Amniotic epithelial cell (primary cell): ENCODE data around the gene DOCK9.
"Not testable (repeated sequence)": the region's sequence is repeated elsewhere in the genome, so short reads cannot be mapped to it uniquely, and the experiment has no call there.

Source experiments
- DNase-seq: peaks from one replicate; pipeline ENCODE4 v3.0.0-alpha.2; 2010; ENCODE audit warnings: low read depth

The DOCK9 gene

DNA sequence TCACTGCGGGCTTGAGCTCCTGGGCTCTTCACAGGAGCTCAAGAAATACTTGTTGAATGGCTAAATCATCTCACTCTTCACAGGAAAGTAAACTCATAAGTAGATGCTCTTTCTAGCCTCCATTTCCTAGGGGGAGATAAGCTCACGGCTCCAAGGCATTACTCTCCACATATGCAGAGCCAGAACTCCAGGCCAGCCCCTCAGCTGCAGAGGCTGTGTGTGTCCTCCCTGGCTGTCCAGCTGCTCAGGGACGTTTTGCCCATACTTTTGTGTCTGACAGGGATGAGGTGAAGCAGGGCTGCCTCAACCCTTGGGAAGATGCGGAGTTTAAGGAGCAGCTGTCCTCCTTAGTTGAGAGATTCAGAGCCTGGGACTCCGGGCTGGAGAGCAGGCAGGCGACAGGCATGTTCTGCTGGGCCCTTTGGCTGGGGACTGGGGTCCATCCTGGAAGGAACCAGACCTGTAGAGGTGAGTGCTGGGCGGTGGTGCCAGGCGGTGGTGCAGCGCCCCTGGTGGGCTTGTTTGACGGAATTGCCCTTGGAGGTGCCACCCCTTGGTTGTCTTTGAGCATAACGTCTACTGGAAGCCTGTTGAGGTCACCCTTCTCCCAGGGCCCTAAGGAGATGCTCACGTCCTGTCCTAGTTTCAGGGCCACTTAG, 204.9 kb downstream of the DOCK9 start:
- no peak for DNase-seq

DNA sequence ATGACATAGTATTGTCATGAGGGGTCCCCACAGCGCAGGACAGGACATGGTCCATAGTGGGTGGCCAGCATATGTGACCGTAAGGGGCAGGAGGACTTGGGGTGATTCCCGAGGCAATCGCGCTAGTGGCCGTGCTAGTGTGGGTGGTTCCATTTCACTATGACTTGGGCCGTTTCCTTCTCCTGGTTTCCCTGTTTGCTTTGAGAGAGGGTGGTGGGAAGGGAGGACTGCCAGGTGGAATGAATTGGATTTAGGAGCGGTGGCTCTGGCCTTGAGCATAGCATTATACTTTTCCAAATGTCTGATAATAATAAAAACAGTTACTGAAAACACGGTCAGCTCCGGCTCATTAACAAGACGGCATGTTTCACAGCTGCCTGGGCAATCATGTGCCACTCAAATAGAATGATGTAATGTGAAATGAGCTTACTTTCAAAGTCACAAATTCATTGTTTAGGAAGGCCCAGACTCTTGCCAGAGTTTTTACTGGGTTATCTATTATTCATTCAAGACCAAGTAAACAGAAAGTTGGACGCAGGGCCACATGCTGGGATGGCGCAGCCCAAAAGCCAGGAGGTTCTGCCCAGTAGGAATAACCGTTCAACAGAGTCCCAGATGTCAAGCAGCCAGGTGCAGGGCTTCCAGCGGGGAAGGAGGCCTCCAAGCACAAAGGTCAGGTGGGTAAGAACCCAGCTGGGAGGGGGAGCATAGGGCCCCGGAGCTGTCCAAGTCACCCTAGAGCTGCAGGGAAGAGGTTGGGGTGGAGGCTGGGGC, 205.8 kb downstream of the DOCK9 start:
- DNase-seq: no peak

DNA sequence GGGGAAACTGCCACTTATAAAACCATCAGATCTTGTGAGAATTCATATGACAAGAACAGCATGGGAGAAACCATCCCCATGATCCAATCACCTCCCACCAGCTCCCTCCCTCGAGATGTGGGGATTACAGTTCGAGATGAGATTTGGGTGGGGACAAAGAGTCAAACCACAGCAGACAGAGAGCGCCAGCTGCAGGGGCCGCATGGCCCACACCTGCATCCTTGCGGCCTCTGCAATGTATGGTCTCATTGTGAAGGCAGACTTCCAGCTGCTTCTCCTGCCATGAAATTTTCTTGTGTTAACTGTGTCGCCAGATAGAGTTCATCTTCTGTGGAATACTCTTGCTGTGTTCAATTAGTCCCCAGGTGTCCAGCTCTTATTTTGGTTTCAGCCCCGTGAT, 208.1 kb downstream of the DOCK9 start:
- DNase-seq: no peak

DNA sequence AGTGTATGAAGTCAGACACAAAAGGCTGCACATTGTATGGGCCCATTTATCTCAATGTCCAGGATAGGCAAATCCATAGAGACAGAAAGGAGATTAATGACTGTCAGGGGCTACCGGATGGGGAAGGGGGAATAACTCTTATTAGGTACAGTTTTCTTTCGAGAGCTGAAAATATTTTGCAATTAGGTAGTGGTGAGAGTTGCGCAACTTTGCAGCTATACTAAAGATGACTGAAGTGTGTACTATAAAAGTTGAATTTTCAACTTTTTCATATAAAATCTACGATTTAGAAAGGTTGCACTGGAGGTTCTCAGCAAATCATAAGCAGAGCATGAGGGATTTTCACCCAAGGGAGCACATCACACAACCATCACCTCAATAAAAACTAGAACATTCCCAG, 209.3 kb downstream of the DOCK9 start:
- peak; percentile 54 for DNase-seq

DNA sequence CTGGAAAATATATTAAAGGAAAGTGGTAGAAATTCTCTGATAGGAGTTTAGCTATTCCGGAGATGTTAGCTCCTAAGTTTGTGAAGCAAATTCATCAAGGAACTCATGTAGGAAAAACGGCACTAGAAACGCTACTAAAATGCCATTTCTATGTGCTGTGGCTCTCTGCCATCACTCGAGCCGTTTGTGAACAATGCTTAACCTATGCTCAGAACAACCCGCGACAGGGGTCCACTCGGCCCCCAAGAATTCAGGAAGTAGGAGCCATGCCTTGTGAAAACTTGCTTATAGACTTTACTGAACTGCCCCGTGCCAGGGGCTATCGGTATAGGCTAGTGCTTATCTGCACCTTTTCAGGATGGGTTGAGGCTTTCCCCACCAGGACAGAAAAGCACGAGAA, 211.2 kb downstream of the DOCK9 start:
- DNase-seq: no peak

DNA sequence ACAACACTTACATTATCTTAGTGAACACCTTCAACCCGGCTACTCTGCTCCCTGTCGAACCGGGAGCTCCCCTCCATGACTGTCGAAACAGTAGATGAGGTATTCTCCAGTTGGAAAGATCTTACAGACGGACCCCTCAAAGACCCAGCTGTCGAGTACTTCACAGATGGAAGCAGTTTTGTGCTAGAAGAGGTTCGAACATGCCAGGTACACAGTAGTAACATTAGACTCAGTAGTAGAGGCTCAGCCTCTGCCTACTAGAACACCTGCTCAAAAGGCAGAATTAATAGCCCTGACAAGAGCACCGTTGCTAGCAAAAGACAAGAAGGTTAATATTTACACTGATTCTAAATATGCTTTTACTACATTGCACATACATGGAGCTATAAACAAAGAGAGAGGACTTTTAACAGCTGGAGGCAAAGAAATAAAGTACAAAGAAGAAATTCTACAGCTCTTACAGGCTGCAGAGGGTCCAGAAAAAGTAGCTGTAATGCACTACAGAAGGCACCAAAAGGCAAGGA, 211.8 kb downstream of the DOCK9 start:
- no peak for DNase-seq

DNA sequence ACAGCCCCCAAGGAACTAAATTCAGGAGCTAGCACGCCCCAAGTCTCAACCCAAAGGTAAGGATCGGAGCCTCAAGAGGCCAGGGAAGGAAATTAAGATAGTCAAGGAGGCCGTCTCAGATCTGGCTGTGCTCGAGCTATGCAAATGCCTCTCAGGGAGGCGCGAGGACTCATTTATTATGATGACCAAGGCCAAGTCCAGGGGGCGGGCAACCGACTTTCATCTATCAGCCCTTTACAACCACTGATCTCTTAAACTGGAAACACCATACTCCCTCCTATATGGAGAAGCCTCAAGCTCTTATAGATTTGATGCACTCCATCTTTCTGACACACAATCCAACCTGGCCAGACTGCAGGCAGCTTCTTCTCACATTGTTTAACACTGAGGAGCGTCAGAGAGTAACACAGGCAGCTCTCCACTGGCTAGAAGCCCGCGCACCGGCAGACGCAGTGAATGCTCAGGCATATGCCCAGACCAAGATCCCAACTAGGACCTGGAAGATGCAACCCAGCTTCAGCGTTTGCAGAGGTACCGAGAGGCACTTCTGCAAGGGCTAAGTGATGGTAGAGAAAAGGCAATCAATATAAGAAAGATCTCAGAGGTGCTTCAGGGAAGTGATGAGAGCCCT, 215.8 kb downstream of the DOCK9 start:
- no peak for DNase-seq

DNA sequence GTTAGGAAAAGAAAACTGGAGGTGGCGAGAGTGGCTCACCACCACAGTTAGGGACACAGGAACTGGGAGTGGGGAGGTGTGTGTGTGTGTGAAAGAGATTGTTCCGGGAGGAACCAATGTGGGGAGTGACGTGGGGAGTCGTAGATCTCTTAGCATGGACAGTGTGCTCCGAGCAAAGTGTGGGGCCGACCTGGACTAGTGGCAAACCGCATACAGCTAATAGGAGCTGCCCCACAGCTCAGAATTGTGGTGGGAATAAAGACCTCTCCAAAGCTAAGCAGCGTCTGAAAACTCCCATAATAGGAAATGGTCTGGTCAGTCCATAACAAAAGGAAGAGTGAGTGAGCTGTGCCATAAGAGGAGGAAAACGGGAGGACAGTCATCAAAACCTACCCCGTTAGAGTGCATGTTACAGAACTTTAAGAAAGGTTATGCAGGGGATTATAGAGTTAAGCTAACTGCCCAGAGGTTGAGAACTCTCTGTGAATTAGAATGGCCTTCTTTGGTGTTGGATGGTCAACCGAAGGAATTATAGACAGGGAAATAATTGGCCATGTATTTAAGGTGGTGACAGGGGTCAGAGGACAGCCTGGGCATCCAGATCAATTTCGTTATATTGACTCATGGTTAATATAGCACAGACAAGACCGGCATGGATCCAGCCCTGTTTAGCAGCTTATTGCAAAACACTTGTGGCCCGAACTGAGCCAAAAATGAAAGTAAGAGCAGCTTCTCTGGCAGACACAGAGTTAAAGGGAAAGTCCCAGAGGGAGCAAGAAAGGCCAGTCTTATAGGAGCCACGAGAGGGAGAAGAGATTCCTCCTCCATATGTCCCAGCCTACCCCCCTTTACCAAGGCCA, 216.5 kb downstream of the DOCK9 start:
- DNase-seq: peak; percentile 72

DNA sequence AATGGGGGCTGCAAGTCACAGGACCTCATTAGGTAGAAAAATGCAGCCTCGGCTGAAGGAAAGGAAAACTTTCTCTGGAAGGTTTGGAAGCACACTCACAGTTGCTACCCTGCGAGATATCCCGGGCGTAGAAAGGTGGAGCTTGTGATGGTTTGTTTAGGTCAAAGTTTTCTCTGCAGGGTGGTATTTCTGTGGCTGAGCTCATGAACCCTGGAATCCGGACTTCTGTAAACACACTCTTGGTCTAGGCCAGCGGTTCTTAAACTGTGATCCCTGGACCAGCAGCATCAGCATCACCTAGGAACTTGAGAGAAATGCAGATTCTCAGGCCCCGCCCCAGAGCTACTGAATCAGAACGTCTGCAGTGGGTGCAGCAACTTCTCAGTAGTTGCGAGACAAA, 222.1 kb downstream of the DOCK9 start:
- no peak for DNase-seq

DNA sequence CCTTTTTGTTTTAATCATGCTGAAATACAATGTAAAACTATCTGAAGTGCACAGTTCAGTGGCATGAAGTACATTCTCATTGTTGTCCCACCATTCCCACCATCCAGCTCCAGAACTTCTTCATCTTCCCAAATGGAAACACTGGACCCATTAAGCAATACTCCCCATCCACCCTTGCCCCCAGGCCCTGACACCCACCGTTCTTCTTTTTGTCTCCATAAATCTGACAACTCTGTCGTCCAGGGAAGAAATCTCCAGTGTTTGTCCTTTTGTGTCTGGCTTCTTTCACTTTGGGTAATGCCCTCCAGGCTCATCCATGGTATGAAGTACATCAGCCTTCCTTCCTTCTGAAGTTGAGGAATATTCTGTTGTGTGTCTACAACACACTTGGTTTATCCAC, 222.7 kb downstream of the DOCK9 start:
- no peak for DNase-seq

DNA sequence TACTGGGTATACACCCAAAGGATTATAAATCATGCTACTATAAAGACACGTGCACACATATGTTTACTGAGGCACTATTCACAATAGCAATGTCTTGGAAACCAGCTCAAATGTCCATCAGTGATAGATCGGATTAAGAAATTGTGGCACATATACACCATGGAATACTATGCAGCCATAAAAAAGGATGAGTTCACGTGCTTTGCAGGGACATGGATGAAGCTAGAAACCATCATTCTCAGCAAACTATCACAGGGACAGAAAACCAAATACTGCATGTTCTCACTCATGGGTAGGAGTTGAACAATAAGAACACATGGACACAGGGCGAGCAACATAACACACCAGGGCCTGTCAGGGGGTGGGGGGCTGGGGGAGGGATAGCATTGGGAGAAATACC, 223.4 kb downstream of the DOCK9 start:
- not testable (repeated sequence) for DNase-seq

DNA sequence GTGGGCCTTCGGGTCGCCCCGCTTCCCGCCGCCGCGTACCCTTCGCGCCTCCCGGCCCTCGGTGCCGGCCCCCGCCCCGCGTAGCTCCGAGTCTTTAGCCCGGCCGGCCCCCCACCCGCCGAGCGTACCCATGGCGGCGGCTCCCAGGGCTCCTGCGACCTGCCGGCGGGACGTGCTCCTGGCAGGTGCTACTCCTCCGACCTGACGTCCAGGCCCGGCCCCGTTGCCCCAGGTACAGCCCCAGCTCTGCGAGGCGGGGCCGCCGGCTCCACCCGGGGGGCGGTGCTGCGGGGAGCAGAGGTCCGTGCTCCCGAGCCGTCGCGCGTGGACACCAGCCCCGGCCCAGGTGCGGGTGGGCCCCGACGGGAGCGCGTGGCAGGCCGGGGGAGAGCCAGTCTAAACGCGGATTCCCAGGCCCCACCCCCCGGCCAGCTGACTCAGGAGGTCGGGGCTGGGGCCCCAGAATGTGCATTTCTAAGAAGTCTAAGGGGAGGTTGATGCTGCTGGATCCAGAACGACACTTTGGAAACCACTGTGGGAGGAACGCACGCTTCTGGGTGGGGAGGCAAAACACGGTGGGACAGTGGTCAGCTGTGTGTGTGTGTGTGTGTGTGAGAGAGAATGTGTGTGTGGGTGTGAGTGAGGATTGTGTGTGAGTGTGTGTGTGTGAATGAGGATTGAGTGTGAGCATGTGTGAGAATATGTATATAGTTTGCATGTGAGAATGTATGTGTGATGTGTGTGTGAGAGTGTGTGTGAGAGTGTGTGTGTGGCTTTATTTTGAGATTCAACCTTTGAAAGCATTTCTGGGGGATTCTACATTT, 225.2 kb downstream of the DOCK9 start, which contains the start of gene SLC15A1:
Gene SLC15A1, minus strand, starts transcription at position 206 of the 824 bp plus-strand sequence. Its CDS starts 74 bp downstream, at position 132.
- no peak for DNase-seq

DNA sequence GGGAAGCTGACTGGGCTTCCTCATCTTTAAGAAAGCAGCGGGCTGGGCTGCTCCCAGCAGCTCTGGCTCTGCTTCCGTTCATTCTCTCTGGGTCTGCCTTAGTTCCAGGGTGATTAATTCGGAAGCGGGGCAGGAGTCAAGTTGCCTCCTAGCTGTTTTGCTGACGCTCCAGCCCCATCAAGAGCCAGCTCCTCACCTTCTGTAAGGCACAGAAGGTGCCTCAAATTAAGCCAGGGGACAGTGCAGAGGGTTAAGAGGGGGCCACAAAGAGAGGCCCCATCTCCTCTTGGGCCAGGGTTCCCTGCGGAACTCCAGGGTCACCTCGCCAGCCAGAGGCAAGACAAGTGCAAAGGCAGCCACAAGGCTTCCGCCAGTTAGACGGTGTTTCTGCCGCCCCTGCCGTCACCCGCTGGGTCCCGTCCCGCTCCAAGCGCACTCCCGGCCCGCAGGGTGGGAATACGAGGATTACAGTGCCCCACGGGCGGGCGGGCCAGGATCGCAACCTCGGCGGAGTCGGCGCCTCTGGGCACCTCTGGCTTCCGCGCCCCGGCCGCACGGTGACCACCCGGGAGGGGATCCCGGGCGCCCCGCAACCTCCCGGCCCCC, 225.9 kb downstream of the DOCK9 start:
- DNase-seq: peak; percentile 13

DNA sequence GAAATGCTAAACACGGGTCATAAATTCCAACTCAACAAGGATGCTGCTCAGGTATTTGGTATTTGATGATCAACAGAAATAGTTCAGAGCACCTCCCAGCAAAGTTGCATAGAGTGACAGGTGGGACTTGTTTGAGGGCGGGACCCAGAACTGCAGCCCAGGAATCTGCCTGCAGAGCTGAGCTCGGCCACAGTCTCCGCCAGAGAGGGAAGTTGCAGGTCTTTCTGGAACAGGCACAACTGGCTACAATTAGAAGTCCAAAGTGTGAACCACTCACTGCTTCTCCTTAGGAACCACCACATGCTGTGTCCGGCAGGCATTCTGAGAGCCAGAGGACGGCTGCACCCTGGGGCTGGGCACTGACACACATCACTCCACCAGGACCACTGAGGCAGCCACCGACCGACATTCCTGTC, 226.5 kb downstream of the DOCK9 start:
- no peak for DNase-seq

DNA sequence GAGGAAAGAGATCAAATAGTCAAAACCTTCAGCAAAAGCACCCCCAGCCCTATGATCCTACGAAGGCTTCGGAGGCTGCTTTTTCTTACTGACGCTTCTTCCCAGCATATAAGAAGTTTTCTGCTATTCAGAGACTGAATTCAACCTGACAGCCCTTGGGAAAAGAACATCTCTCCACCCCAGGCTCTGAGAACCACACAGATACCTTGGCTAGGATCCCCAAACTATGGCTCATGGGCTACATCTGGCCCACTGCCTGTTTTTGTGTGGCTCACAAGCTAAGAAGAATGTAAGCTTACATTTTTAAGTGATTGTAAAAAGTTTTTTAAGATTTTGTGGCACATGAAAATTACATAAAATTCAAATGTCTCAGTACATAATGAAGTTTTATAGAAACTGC, 228.4 kb downstream of the DOCK9 start:
- peak; percentile 25 for DNase-seq

DNA sequence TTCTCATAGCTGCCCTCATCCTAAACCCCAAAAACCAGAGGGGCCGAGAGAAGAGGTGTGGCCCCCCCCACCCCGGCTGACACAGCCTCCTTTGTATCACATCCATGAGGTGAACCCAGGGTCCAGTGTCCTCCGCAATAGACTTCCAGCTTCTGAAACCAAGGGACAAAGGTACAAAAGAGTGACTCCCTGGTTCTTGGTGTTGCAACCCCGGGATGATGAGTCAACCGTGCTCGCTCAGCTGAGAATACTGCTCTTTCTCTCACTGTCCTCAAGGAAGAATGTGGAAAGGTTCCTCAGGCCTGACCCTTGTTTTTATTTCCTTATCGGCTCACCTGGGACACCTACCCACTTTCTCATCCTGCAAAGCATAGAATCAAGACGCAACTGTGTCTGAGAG, 230.9 kb downstream of the DOCK9 start:
- DNase-seq: peak; percentile 49
